Astrocyte of the cerebellum (primary cell): ENCODE measurements around the gene MAPRE3.

Experiments used
- DNase-seq: peaks from one replicate; pipeline ENCODE4 v3.0.0-alpha.2; 2011; ENCODE audit warnings: low read depth
- H3K4me3 ChIP-seq: 2 replicates; pipeline ENCODE4 v1.5.1; 2011; ENCODE audit warnings: mild to moderate bottlenecking, low read depth, low read length, moderate library complexity
- in situ Hi-C: cut with HindIII; loops from 2 replicates; pipeline ENCODE4 v1.10.0; 2017; ENCODE audit warnings: low sequenced_read_pairs
- TF ChIP-seq, protein P1 (sequence below): IDR thresholded peaks from 2 replicates; pipeline ENCODE4 v1.5.1; 2012; ENCODE audit warnings: low read length, low read depth, moderate library complexity, mild to moderate bottlenecking; ENCODE audit errors: missing control alignments

The MAPRE3 gene

DNA sequence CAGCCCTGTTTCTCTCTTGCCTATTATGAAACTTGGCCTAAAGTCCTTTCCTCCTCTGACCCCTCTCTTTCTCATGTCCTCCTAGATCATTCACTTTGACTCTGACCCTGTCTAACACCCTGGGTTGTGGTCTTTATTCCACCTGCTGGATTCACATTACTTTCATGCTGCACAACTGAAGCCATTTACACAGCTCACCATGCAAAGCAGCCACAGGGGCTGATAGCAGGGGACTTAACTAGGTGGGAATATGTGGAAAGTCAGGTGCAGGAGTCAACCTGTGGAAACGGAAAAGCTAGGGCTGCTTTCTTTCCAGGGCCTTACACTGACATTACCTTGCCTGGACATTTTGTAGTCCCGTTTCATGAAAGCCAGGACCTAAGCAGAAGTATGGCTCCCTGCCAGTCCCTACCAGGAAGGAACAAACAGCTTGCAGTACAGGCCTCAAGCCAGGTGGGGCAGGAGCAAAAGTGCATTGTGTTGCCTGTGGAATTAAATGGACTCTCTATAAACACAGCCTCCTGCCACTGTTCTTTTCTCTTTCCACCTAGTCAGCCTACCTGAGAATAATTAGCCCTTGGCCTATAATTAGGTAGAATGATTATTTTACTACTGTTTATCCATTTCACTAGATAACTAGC is 11.8 kb downstream of the MAPRE3 start:
- TF ChIP-seq, protein P1, sequence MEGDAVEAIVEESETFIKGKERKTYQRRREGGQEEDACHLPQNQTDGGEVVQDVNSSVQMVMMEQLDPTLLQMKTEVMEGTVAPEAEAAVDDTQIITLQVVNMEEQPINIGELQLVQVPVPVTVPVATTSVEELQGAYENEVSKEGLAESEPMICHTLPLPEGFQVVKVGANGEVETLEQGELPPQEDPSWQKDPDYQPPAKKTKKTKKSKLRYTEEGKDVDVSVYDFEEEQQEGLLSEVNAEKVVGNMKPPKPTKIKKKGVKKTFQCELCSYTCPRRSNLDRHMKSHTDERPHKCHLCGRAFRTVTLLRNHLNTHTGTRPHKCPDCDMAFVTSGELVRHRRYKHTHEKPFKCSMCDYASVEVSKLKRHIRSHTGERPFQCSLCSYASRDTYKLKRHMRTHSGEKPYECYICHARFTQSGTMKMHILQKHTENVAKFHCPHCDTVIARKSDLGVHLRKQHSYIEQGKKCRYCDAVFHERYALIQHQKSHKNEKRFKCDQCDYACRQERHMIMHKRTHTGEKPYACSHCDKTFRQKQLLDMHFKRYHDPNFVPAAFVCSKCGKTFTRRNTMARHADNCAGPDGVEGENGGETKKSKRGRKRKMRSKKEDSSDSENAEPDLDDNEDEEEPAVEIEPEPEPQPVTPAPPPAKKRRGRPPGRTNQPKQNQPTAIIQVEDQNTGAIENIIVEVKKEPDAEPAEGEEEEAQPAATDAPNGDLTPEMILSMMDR = peak; percentile 49
- peak; percentile 45 for DNase-seq
- in situ Hi-C loops = no loop called here
- no peak overlapping the region for H3K4me3 ChIP-seq

DNA sequence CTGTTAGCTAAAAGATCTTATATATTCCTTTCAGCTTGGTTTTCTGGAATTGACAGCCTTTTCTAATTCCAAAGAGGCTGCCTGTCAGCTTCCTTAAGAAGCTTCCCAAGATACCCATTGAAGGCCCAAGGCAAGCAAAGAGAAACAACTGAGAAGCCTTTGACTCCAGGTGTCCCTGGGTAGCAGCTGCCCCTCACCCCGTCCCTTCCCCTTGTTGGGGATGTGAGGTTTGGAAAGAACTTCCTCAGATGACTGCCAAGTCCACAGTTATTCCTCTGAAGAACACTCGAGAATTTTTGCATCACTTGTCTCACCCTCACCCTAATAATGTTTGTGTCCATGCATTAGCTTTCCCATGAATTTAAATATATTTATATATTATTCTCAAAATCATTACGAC is 13.3 kb downstream of the MAPRE3 start:
- DNase-seq = no peak
- TF ChIP-seq, protein P1 = no peak
- H3K4me3 ChIP-seq = no peak overlapping the region
- in situ Hi-C loops = no loop called here

DNA sequence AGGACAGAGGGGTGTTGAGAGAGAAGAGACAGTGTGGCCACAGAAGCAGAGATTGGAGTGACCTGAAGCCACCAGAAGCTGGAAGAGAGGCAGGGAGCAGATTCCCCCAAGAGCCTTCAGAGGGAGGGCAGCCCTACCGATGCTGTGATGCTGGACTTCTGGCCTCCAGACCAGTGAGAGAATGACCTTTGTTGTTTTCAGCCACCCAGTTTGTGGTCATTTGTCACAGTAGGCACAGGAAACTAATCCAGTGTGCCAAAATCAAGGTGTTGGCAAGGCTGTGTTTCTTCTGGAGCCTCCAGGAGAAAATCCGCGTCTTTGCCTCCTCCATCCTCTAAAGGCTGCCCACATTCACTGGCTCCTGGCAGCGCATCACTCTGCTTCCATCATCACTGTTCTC is 15.4 kb downstream of the MAPRE3 start:
- TF ChIP-seq, protein P1 = no peak
- in situ Hi-C loops = no loop called here
- H3K4me3 ChIP-seq = no peak overlapping the region
- no peak for DNase-seq

DNA sequence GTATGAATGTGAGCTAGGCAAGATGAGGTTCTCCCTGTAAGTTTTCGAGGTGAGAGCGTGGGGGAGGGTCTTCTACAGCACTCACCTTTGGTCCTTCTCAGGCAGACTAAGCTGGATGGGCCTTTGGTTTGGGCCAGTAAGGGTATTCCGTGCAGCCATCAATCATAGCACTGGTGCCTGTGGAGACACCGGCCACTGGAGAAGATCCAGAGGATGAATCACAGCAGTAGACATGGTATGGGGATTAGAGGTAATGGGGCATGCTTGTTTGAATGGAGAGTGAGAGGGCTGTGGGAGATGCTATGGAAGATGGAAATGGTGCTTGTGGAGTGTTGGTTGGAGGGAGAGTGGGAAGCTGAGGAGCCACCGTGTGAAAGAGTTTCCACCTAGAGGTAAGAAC is 16.1 kb downstream of the MAPRE3 start:
- in situ Hi-C loops = no loop called here
- peak; percentile 36 for DNase-seq
- TF ChIP-seq, protein P1 = no peak
- no peak overlapping the region for H3K4me3 ChIP-seq

DNA sequence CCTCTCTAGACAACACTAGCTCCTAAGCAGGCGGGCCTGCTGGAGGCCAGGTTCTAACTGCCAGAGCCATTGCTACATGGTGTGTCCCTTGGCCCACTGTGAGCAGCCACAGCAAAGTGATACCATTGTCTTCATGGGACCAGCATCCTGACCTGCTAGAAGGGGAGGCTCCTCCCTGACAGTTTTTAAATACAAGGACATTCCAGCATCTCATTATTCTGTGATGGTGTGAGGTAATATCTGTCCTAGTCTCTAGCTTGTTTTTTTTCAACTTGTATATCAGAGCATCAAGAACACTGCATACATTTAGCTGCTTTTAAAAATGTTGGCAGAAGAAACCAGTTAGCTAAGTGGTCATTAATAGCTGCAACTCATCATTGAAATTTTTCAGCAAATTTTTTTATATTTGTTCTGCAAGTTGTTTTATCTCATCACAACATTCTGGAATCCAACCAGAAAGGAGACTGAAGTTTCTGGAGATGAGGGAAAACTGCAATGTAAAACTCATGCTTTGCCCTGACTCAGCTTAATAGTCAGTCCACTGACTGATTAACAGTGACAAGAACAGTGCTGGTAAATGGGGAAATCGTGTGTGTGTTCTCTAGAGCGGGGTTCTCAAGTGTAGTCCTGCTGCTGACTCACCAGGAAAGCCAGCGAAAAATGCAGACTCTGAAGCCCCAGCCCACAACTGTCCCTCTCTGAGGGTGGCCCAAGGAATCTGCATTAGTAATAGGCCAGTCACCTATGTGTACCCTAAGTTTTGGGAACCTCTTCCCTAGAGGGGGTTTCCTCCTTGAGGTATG is 17.8 kb downstream of the MAPRE3 start:
- in situ Hi-C loops = no loop called here
- DNase-seq = peak; percentile 24
- TF ChIP-seq, protein P1 = no peak
- H3K4me3 ChIP-seq = no peak overlapping the region

DNA sequence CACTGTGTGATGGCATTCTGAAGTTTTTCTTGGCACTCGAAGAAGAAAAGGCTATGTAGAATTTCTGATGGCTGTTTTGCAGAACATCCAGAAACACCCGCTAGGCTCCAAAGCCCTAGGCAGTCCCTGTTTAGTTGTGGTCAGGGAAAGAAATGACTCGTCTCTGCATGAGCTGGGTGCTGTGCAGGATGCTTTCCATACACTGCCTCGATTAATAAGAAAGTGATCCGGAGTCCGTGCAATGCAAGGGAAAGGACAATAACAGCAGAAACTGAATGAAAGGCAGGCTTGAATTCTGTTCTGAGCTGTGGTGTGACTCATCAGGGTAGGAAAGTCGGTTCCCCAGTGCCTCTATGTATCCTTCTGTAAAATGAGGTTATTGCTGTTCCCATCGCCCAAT is 18.7 kb downstream of the MAPRE3 start:
- no peak overlapping the region for H3K4me3 ChIP-seq
- TF ChIP-seq, protein P1 = no peak
- in situ Hi-C loops = no loop called here
- DNase-seq = peak; percentile 18
